GM12873 (cell line): Measurements from ENCODE around the gene FHAD1.

Experiments
- CTCF ChIP-seq: IDR thresholded peaks from 2 replicates; pipeline ENCODE4 v1.5.1; 2012; ENCODE audit warnings: low read depth, mild to moderate bottlenecking, moderate library complexity, low read length, control low read depth; ENCODE audit not compliant: insufficient read depth; ENCODE audit errors: missing control alignments

FHAD1 gene

GRCh38 chr1:15205586-15206346 is 41.3 kb upstream of the FHAD1 start:
- no peak for TF ChIP-seq CTCF

- TF ChIP-seq CTCF = no peak
Observed at GRCh38 chr1:15206418-15207030, 40.5 kb upstream of the FHAD1 start.

GRCh38 chr1:15207031-15207828 is 39.8 kb upstream of the FHAD1 start:
- no peak for TF ChIP-seq CTCF

GRCh38 chr1:15207829-15208429 is 39.1 kb upstream of the FHAD1 start:
- TF ChIP-seq CTCF = no peak

GRCh38 chr1:15210651-15211375 is 36.2 kb upstream of the FHAD1 start:
- no peak for TF ChIP-seq CTCF

GRCh38 chr1:15211424-15211823 is 35.6 kb upstream of the FHAD1 start:
- TF ChIP-seq CTCF = no peak
